GM12878 (cell line): ENCODE results near the gene KHK. TPM values are rescaled to one million over a fixed set of nuclear protein-coding genes. Genes with fewer than 3 reads are reported as not detected.

Experiments used
- NFIC ChIP-seq: IDR thresholded peaks from 2 replicates; pipeline ENCODE4 v1.6.1; 2012; ENCODE audit warnings: low read depth, mild to moderate bottlenecking, inconsistent platforms, low read length, moderate library complexity
- NRF1 ChIP-seq: conservative IDR thresholded peaks from 2 replicates; pipeline ENCODE4 v1.6.1; 2011; ENCODE audit warnings: mild to moderate bottlenecking, low read depth, low read length, improper control_type of control experiment
- RELA ChIP-seq: fragments of 450-650 bp; IDR thresholded peaks from 2 replicates; pipeline ENCODE4 v1.8.0; 2014; ENCODE audit warnings: borderline replicate concordance; ENCODE audit not compliant: partially characterized antibody
- ZSCAN29 ChIP-seq: fragments of 450-650 bp; IDR thresholded peaks from 2 replicates; pipeline ENCODE4 v1.6.1; 2017; ENCODE audit warnings: mild to moderate bottlenecking, moderate library complexity
- polyA plus RNA-seq, 11 experiments: library from polyadenylated mRNA; depleted of rRNA in 4 of 11; unstranded in 6 of 11; stranded (reverse) in 5 of 11; fragments of >200 nt; fragmentation: Nextera tagmentation in 4 of 11; fragmentation: Illumina TruSeq in 1 of 11; extraction: Ambion mirVana in 4 of 11; extraction: Trizol in 1 of 11; gene quantifications; 1 replicate in 1 of 11; 2 replicates in 10 of 11; pipeline versions ENCODE4 v1.2.1 to v1.2.3, GENCODE V29; 2011 to 2016; ENCODE audit warnings: inconsistent platforms in 2 of 11, missing spikeins in 2 of 11, low read depth in 1 of 11
- total RNA-seq, 4 experiments: library from RNA; depleted of rRNA in 3 of 4; stranded (reverse); fragments of >200 nt in 3 of 4; fragmentation: Illumina TruSeq in 1 of 4; extraction: Trizol in 1 of 4; gene quantifications; 2 replicates each; pipeline versions ENCODE4 v1.2.1 to v1.2.3, GENCODE V29; 2013 to 2021
- TF ChIP-seq, protein P1 (sequence below): IDR thresholded peaks from 2 replicates; pipeline ENCODE4 v1.6.1; 2011; ENCODE audit warnings: mild to moderate bottlenecking, low read depth, low read length, moderate library complexity; ENCODE audit not compliant: insufficient replicate concordance
- TF ChIP-seq, protein P2 (sequence below): fragments of 450-650 bp; formaldehyde crosslinking; IDR thresholded peaks from 2 replicates; pipeline ENCODE4 v1.4.0; 2022; ENCODE audit warnings: mild to moderate bottlenecking, moderate library complexity
- TF ChIP-seq, protein P3 (sequence below): fragments of 150-350 bp; IDR thresholded peaks from 2 replicates; pipeline ENCODE4 v1.6.1; 2016; ENCODE audit warnings: low read depth, low read length
- TF ChIP-seq, protein P4 (sequence below): fragments of 150-350 bp; IDR thresholded peaks from 2 replicates; pipeline ENCODE4 v1.6.1; 2014; ENCODE audit warnings: mild to moderate bottlenecking, low read depth, low read length
- TF ChIP-seq, protein P5 (sequence below): IDR thresholded peaks from 2 replicates; pipeline ENCODE4 v1.6.1; 2011; ENCODE audit warnings: low read depth, mild to moderate bottlenecking, low read length, moderate library complexity, borderline replicate concordance; ENCODE audit errors: extremely low read depth
- TF ChIP-seq, protein P6 (sequence below): fragments of 450-650 bp; IDR thresholded peaks from 2 replicates; pipeline ENCODE4 v1.6.1; 2017; ENCODE audit warnings: mild to moderate bottlenecking, moderate library complexity
- TF ChIP-seq, protein P7 (sequence below): IDR thresholded peaks from 2 replicates; pipeline ENCODE4 v1.6.1; 2012; ENCODE audit warnings: low read depth, low read length, improper control_type of control experiment

The KHK gene
- total and polyA plus RNA-seq, 10 of the 15 experiments (the other 5 are each of a cell fraction or from before 2014, with no cell fraction given), result 0.31 to 11.8 (median 3.9) TPM

DNA sequence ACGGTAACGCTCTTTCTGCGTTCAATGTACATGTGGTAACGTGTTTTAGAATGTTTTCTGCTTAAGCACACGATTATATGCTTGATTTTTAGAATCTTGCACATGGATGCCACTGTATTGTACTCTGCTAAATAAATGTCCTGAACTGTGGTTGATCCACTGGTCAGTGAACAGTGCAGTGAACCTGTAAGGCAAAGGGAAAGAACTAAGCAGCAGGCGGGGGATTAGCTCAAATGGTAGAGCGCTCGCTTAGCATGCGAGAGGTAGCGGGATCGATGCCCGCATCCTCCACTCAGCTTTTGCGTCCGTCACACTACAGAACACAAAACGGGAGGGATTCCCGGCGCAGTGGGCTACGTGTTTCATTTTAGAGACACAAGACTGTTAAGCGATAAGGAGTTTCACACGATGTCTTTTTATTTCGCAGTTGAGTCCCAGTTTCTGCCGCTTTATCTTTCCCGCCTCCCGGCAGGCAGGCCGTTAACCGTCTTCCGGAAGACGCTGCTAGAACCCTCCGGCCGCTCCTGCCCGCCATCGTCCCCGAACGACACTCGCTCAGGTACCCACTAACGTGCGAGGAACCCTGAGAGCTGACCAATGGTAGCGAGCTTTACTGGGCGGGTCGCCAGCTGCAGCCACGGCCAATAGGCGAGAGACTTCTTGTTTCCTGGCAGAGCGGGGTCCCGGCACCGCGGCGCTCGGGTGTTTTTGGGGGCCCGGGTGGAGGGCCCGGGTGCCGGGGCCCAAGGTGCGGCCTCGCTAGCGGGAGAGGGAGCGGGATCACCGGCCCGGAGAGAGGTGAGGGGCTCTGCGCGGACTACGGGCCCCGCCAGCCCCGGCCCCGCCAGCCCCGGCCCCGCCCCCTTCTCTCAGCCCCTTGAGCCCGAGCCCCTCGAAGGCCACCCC lies 35.3 kb upstream of the KHK start, which contains the start of gene AGBL5 (continued):
- TF ChIP-seq, protein P1, sequence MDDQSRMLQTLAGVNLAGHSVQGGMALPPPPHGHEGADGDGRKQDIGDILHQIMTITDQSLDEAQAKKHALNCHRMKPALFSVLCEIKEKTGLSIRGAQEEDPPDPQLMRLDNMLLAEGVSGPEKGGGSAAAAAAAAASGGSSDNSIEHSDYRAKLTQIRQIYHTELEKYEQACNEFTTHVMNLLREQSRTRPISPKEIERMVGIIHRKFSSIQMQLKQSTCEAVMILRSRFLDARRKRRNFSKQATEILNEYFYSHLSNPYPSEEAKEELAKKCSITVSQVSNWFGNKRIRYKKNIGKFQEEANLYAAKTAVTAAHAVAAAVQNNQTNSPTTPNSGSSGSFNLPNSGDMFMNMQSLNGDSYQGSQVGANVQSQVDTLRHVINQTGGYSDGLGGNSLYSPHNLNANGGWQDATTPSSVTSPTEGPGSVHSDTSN, result peak; percentile 54
- TF ChIP-seq, protein P2, sequence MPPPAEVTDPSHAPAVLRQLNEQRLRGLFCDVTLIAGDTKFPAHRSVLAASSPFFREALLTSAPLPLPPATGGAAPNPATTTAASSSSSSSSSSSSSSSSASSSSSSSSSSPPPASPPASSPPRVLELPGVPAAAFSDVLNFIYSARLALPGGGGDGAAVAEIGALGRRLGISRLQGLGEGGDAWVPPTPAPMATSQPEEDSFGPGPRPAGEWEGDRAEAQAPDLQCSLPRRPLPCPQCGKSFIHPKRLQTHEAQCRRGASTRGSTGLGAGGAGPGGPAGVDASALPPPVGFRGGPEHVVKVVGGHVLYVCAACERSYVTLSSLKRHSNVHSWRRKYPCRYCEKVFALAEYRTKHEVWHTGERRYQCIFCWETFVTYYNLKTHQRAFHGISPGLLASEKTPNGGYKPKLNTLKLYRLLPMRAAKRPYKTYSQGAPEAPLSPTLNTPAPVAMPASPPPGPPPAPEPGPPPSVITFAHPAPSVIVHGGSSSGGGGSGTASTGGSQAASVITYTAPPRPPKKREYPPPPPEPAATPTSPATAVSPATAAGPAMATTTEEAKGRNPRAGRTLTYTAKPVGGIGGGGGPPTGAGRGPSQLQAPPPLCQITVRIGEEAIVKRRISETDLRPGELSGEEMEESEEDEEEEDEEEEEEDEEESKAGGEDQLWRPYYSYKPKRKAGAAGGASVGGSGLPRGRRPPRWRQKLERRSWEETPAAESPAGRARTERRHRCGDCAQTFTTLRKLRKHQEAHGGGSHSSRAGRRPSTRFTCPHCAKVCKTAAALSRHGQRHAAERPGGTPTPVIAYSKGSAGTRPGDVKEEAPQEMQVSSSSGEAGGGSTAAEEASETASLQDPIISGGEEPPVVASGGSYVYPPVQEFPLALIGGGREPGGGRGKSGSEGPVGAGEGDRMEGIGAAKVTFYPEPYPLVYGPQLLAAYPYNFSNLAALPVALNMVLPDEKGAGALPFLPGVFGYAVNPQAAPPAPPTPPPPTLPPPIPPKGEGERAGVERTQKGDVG (CRISPR knock-in tag), result no peak
- TF ChIP-seq, protein P3, sequence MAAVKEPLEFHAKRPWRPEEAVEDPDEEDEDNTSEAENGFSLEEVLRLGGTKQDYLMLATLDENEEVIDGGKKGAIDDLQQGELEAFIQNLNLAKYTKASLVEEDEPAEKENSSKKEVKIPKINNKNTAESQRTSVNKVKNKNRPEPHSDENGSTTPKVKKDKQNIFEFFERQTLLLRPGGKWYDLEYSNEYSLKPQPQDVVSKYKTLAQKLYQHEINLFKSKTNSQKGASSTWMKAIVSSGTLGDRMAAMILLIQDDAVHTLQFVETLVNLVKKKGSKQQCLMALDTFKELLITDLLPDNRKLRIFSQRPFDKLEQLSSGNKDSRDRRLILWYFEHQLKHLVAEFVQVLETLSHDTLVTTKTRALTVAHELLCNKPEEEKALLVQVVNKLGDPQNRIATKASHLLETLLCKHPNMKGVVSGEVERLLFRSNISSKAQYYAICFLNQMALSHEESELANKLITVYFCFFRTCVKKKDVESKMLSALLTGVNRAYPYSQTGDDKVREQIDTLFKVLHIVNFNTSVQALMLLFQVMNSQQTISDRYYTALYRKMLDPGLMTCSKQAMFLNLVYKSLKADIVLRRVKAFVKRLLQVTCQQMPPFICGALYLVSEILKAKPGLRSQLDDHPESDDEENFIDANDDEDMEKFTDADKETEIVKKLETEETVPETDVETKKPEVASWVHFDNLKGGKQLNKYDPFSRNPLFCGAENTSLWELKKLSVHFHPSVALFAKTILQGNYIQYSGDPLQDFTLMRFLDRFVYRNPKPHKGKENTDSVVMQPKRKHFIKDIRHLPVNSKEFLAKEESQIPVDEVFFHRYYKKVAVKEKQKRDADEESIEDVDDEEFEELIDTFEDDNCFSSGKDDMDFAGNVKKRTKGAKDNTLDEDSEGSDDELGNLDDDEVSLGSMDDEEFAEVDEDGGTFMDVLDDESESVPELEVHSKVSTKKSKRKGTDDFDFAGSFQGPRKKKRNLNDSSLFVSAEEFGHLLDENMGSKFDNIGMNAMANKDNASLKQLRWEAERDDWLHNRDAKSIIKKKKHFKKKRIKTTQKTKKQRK, result no peak
- peak; percentile 19 for TF ChIP-seq RELA
- TF ChIP-seq, protein P4, sequence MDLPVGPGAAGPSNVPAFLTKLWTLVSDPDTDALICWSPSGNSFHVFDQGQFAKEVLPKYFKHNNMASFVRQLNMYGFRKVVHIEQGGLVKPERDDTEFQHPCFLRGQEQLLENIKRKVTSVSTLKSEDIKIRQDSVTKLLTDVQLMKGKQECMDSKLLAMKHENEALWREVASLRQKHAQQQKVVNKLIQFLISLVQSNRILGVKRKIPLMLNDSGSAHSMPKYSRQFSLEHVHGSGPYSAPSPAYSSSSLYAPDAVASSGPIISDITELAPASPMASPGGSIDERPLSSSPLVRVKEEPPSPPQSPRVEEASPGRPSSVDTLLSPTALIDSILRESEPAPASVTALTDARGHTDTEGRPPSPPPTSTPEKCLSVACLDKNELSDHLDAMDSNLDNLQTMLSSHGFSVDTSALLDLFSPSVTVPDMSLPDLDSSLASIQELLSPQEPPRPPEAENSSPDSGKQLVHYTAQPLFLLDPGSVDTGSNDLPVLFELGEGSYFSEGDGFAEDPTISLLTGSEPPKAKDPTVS, result peak; percentile 34; the same call in 1 of the 2 replicates
- peak; percentile 83; the same call in 1 of the 2 replicates for TF ChIP-seq NFIC
- TF ChIP-seq NRF1, result no peak
- TF ChIP-seq ZSCAN29, result peak; percentile 89
- TF ChIP-seq, protein P5, sequence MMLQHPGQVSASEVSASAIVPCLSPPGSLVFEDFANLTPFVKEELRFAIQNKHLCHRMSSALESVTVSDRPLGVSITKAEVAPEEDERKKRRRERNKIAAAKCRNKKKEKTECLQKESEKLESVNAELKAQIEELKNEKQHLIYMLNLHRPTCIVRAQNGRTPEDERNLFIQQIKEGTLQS, result no peak
- TF ChIP-seq, protein P6, sequence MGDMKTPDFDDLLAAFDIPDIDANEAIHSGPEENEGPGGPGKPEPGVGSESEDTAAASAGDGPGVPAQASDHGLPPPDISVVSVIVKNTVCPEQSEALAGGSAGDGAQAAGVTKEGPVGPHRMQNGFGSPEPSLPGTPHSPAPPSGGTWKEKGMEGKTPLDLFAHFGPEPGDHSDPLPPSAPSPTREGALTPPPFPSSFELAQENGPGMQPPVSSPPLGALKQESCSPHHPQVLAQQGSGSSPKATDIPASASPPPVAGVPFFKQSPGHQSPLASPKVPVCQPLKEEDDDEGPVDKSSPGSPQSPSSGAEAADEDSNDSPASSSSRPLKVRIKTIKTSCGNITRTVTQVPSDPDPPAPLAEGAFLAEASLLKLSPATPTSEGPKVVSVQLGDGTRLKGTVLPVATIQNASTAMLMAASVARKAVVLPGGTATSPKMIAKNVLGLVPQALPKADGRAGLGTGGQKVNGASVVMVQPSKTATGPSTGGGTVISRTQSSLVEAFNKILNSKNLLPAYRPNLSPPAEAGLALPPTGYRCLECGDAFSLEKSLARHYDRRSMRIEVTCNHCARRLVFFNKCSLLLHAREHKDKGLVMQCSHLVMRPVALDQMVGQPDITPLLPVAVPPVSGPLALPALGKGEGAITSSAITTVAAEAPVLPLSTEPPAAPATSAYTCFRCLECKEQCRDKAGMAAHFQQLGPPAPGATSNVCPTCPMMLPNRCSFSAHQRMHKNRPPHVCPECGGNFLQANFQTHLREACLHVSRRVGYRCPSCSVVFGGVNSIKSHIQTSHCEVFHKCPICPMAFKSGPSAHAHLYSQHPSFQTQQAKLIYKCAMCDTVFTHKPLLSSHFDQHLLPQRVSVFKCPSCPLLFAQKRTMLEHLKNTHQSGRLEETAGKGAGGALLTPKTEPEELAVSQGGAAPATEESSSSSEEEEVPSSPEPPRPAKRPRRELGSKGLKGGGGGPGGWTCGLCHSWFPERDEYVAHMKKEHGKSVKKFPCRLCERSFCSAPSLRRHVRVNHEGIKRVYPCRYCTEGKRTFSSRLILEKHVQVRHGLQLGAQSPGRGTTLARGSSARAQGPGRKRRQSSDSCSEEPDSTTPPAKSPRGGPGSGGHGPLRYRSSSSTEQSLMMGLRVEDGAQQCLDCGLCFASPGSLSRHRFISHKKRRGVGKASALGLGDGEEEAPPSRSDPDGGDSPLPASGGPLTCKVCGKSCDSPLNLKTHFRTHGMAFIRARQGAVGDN, result peak; percentile 92
- TF ChIP-seq, protein P7, sequence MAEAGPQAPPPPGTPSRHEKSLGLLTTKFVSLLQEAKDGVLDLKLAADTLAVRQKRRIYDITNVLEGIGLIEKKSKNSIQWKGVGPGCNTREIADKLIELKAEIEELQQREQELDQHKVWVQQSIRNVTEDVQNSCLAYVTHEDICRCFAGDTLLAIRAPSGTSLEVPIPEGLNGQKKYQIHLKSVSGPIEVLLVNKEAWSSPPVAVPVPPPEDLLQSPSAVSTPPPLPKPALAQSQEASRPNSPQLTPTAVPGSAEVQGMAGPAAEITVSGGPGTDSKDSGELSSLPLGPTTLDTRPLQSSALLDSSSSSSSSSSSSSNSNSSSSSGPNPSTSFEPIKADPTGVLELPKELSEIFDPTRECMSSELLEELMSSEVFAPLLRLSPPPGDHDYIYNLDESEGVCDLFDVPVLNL, result 0 out of 2 replicates have a peak, but pooled peaks have one; percentile 66
